ENCODE measurements around the gene CCDC80.
"Not testable (repeated sequence)": the region's sequence is repeated elsewhere in the genome, so short reads cannot be mapped to it uniquely, and the experiment has no call there.

The CCDC80 gene

GRCh38 chr3:112582244-112582874, 58.6 kb downstream of the CCDC80 start:
- peak; percentile 9 for DNase-seq

GRCh38 chr3:112579697-112580096, 61.2 kb downstream of the CCDC80 start:
- no peak for DNase-seq

- DNase-seq, result peak; percentile 18
Observed at GRCh38 chr3:112579232-112579631, 61.7 kb downstream of the CCDC80 start.

- DNase-seq, result no peak
Observed at GRCh38 chr3:112572701-112573100, 68.2 kb downstream of the CCDC80 start.

GRCh38 chr3:112569265-112569664, 71.7 kb downstream of the CCDC80 start:
- DNase-seq, result no peak

GRCh38 chr3:112568642-112569041, 72.3 kb downstream of the CCDC80 start:
- no peak for DNase-seq

- DNase-seq, result no peak
Observed at GRCh38 chr3:112564940-112565305, 76.0 kb downstream of the CCDC80 start.

GRCh38 chr3:112564247-112564939, 76.5 kb downstream of the CCDC80 start:
- DNase-seq, result not testable (repeated sequence)

GRCh38 chr3:112561734-112562529, 79.0 kb downstream of the CCDC80 start, which contains the start of the genes ATG3 and SLC35A5:
TSS of gene ATG3 (minus strand) at chr3:112561962. CDS start at chr3:112561528, 434 bp downstream.
TSS of gene SLC35A5 (plus strand) at chr3:112562045. CDS start at chr3:112563404, 1,359 bp downstream.
- peak; percentile 95 for DNase-seq

- DNase-seq, result no peak
Observed at GRCh38 chr3:112561484-112561733, 79.5 kb downstream of the CCDC80 start.

GRCh38 chr3:112560721-112561483, 80.0 kb downstream of the CCDC80 start:
- peak; percentile 13 for DNase-seq

- DNase-seq, result no peak
Observed at GRCh38 chr3:112560307-112560706, 80.6 kb downstream of the CCDC80 start.

- peak; percentile 34 for DNase-seq
Observed at GRCh38 chr3:112557976-112558375, 83.0 kb downstream of the CCDC80 start.

- no peak for DNase-seq
Observed at GRCh38 chr3:112555535-112556170, 85.3 kb downstream of the CCDC80 start.

- DNase-seq, result no peak
Observed at GRCh38 chr3:112550859-112551258, 90.1 kb downstream of the CCDC80 start.

Measured in GF-D8 (cell line).